IMR-90 (cell line): Measurements from ENCODE around the gene OPALIN. TPM values are rescaled to one million over a fixed set of nuclear protein-coding genes. Genes with fewer than 3 reads are reported as not detected.
A peak's percentile ranks its signal among the peaks of the same experiment; 100 is the strongest.

ENCODE experiments used
- ATAC-seq: fragments of 200-7000 bp; cut with Tn5 transposase; 2 replicates; pipeline ENCODE4 v1.9.1; 2020; ENCODE audit warnings: low read depth, mild to moderate bottlenecking, moderate library complexity
- BruUV-seq: library from RNA; stranded (reverse); fragments of 400-500 nt; replicated peaks from 2 replicates; lab custom pipeline; 2021; lab: Mats Ljungman, UMichigan
- CTCF ChIA-PET: fragments of 300-600 bp; formaldehyde crosslinking; extraction: SDS; loops from one replicate; lab custom pipeline; 2021; ENCODE audit warnings: antibody characterized with exemption; lab: Yijun Ruan, JAX
- POLR2A ChIA-PET: fragments of 300-600 bp; sonication (Branson Sonifier 250); formaldehyde crosslinking; loops from one replicate; lab custom pipeline; 2022; ENCODE audit warnings: antibody characterized with exemption; ENCODE audit not compliant: unreplicated experiment; lab: Charles Lee
- DNase-seq: peaks from one replicate; pipeline ENCODE4 v3.0.0; 2013
- H2AFZ ChIP-seq: replicated peaks from 2 replicates; pipeline ENCODE3; 2013; ENCODE audit warnings: low read length, mild to moderate bottlenecking; ENCODE audit not compliant: poor library complexity
- H2AK5ac ChIP-seq: 2 replicates; pipeline ENCODE4 v1.6.1; 2013; ENCODE audit warnings: low read depth, low read length, inconsistent platforms
- H2AK9ac ChIP-seq: replicated peaks from 2 replicates; pipeline ENCODE3; 2013; ENCODE audit warnings: mild to moderate bottlenecking, low read depth, low read length, moderate library complexity; ENCODE audit not compliant: poor library complexity
- H2BK120ac ChIP-seq: 2 replicates; pipeline ENCODE4 v1.6.1; 2013; ENCODE audit warnings: low read depth, low read length, inconsistent platforms
- H2BK15ac ChIP-seq: 3 replicates; pipeline ENCODE4 v1.6.1; 2013; ENCODE audit warnings: low read depth, low read length, inconsistent platforms
- H2BK20ac ChIP-seq: 2 replicates; pipeline ENCODE4 v1.6.1; 2013; ENCODE audit warnings: low read depth, mild to moderate bottlenecking, inconsistent platforms, low read length, moderate library complexity
- H2BK5ac ChIP-seq: 2 replicates; pipeline ENCODE4 v1.6.1; 2013; ENCODE audit warnings: mild to moderate bottlenecking, low read depth, low read length, inconsistent platforms; ENCODE audit not compliant: poor library complexity, severe bottlenecking
- H3K14ac ChIP-seq: replicated peaks from 2 replicates; pipeline ENCODE4 v1.6.1; 2013; ENCODE audit warnings: low read depth, low read length, inconsistent platforms
- H3K18ac ChIP-seq: 2 replicates; pipeline ENCODE4 v1.6.1; 2013; ENCODE audit warnings: low read depth, low read length, control low read depth
- H3K23ac ChIP-seq: 2 replicates; pipeline ENCODE4 v1.6.1; 2013; ENCODE audit warnings: low read depth, low read length, inconsistent platforms
- H3K27ac ChIP-seq: 2 replicates; pipeline ENCODE4 v1.5.1; 2013; ENCODE audit warnings: mild to moderate bottlenecking, control low read depth, low read length; ENCODE audit not compliant: insufficient read depth
- H3K27me3 ChIP-seq: 2 replicates; pipeline ENCODE4 v1.6.1; 2013; ENCODE audit warnings: low read length; ENCODE audit not compliant: control insufficient read depth, insufficient read depth
- H3K36me3 ChIP-seq: 2 replicates; pipeline ENCODE4 v1.6.1; 2013; ENCODE audit warnings: low read length, mixed read lengths; ENCODE audit not compliant: control insufficient read depth, insufficient read depth
- H3K4ac ChIP-seq: 2 replicates; pipeline ENCODE4 v1.6.1; 2013; ENCODE audit warnings: low read depth, low read length, inconsistent platforms
- H3K4me1 ChIP-seq: 2 replicates; pipeline ENCODE4 v1.6.1; 2013; ENCODE audit warnings: low read length, mixed read lengths; ENCODE audit not compliant: control insufficient read depth, insufficient read depth
- H3K4me2 ChIP-seq: 2 replicates; pipeline ENCODE4 v1.6.1; 2013; ENCODE audit warnings: low read depth, mild to moderate bottlenecking, control low read depth, low read length, moderate library complexity
- H3K4me3 ChIP-seq: 2 replicates; pipeline ENCODE4 v1.5.1; 2013; ENCODE audit warnings: low read depth, mild to moderate bottlenecking, control low read depth, low read length, moderate library complexity; ENCODE audit not compliant: insufficient read depth
- H3K56ac ChIP-seq: 2 replicates; pipeline ENCODE4 v1.6.1; 2013; ENCODE audit warnings: low read length, inconsistent platforms; ENCODE audit not compliant: insufficient read depth; ENCODE audit errors: extremely low read depth
- H3K79me1 ChIP-seq, 2 experiments: 2 replicates each; pipeline ENCODE4 v1.6.1; 2013; ENCODE audit warnings: low read length in 2 of 2, inconsistent platforms in 1 of 2, low read depth in 1 of 2
- H3K9ac ChIP-seq: 2 replicates; pipeline ENCODE4 v1.6.1; 2013; ENCODE audit warnings: low read depth, low read length, control low read depth
- H3K9me1 ChIP-seq: 2 replicates; pipeline ENCODE4 v1.6.1; 2013; ENCODE audit warnings: low read length, inconsistent platforms; ENCODE audit not compliant: insufficient read depth
- H3K9me3 ChIP-seq: 2 replicates; pipeline ENCODE4 v1.6.1; 2013; ENCODE audit warnings: low read length; ENCODE audit not compliant: control insufficient read depth, insufficient read depth
- H4K20me1 ChIP-seq: 2 replicates; pipeline ENCODE4 v1.6.1; 2013; ENCODE audit warnings: low read length, inconsistent platforms; ENCODE audit not compliant: insufficient read depth
- H4K5ac ChIP-seq: 2 replicates; pipeline ENCODE4 v1.6.1; 2013; ENCODE audit warnings: mild to moderate bottlenecking, low read depth, low read length, control low read depth
- H4K8ac ChIP-seq, 2 experiments: 2 replicates each; pipeline ENCODE4 v1.6.1; 2013; ENCODE audit warnings: low read depth in 2 of 2, low read length in 2 of 2, control low read depth in 1 of 2, inconsistent platforms in 1 of 2
- H4K91ac ChIP-seq: 2 replicates; pipeline ENCODE4 v1.6.1; 2013; ENCODE audit warnings: low read depth, low read length, inconsistent platforms; ENCODE audit not compliant: insufficient read depth
- BHLHE40 ChIP-seq: fragments of 150-350 bp; IDR thresholded peaks from 2 replicates; pipeline ENCODE4 v1.6.1; 2016; ENCODE audit warnings: mild to moderate bottlenecking, low read depth, low read length
- CHD1 ChIP-seq: IDR thresholded peaks from 2 replicates; pipeline ENCODE4 v1.6.1; 2012; ENCODE audit warnings: low read depth, low read length, improper control_type of control experiment
- FOS ChIP-seq: fragments of 150-350 bp; IDR thresholded peaks from 2 replicates; pipeline ENCODE4 v1.6.1; 2016; ENCODE audit warnings: low read depth, low read length
- MXI1 ChIP-seq: IDR thresholded peaks from 2 replicates; pipeline ENCODE4 v1.6.1; 2012; ENCODE audit warnings: low read depth, mild to moderate bottlenecking, low read length, moderate library complexity, borderline replicate concordance
- NFE2L2 ChIP-seq: fragments of 150-350 bp; IDR thresholded peaks from 2 replicates; pipeline ENCODE4 v1.6.1; 2016; ENCODE audit warnings: low read depth, mild to moderate bottlenecking, low read length
- RAD21 ChIP-seq: IDR thresholded peaks from 2 replicates; pipeline ENCODE4 v1.6.1; 2012; ENCODE audit warnings: low read length, improper control_type of control experiment
- RFX5 ChIP-seq: IDR thresholded peaks from 2 replicates; pipeline ENCODE4 v1.8.0; 2012; ENCODE audit warnings: low read depth, mild to moderate bottlenecking, low read length, moderate library complexity
- WGBS, 2 experiments: methylation state at CpG; one replicate each; pipeline versions ENCODE4 v1.1.5 to v1.1.7; 2013; ENCODE audit warnings: missing lambda C conversion rate in 2 of 2; ENCODE audit not compliant: insufficient read length in 1 of 2; ENCODE audit errors: extremely low coverage in 2 of 2; 5-methylcytosine and 5-hydroxymethylcytosine counted together
- dilution Hi-C: fragments of 300-500 bp; cut with HindIII; formaldehyde crosslinking; loops from one replicate; pipeline ENCODE4 v1.14.3; 2018; ENCODE audit warnings: low sequenced_read_pairs; ENCODE audit not compliant: unreplicated experiment
- in situ Hi-C: fragments of 300-500 bp; cut with MboI; formaldehyde crosslinking; loops from 3 replicates; pipeline ENCODE4 v1.14.3; 2019; ENCODE audit warnings: low sequenced_read_pairs, inconsistent platforms, mixed read lengths
- intact Hi-C: fragments of 100-400 bp; cut with micrococcal nuclease; formaldehyde crosslinking; loops from 2 replicates; pipeline ENCODE4 v1.10.0; 2022
- polyA plus RNA-seq, 3 experiments: library from polyadenylated mRNA; depleted of rRNA; stranded (reverse); fragments of >200 nt; gene quantifications; 2 replicates each; pipeline ENCODE4 v1.2.3, GENCODE V29; 2012; ENCODE audit warnings: low replicate concordance in 1 of 3
- total RNA-seq: library from RNA; depleted of rRNA; stranded (reverse); fragments of >200 nt; gene quantifications from 2 replicates; pipeline ENCODE4 v1.2.3, GENCODE V29; 2012

The OPALIN gene
- total and polyA plus RNA-seq, 2 of the 4 experiments (the other 2 are of a cell fraction): not detected

GRCh38 chr10:96366508-96366907 lies 7.7 kb upstream of the OPALIN start:
- H3K27ac ChIP-seq: no peak overlapping the region
- BruUV-seq: no TSS peak
- POLR2A ChIA-PET: no interaction called here
- H3K36me3 ChIP-seq: no peaks in the 10 kb centered on the region
- H3K27me3 ChIP-seq: peaks cover 2% of the 10 kb centered on the region
- no peak overlapping the region for H2BK20ac ChIP-seq
- no peak overlapping the region for H3K18ac ChIP-seq
- no peak overlapping the region for H4K5ac ChIP-seq
- H2BK5ac ChIP-seq: no peak overlapping the region
- no peaks in the 10 kb centered on the region for H3K9me3 ChIP-seq
- no peak overlapping the region for H3K23ac ChIP-seq
- no peak overlapping the region for H4K91ac ChIP-seq
- H3K4me2 ChIP-seq: no peak overlapping the region
- no peak overlapping the region for H2AK5ac ChIP-seq
- H4K20me1 ChIP-seq: no peaks in the 10 kb centered on the region
- dilution Hi-C loops: no loop called here
- in situ Hi-C loops: no loop called here
- WGBS, 2 experiments: no CpG with 5 or more reads among the region's 3 CpGs
- CTCF ChIA-PET: interaction anchor here (1.0 to 1.2 kb wide), 2 partner anchors 8 to 10 kb away, joined by 3 to 5 read pairs; no protein-coding TSS in a partner anchor
- no peak overlapping the region for H2AK9ac ChIP-seq
- H3K4ac ChIP-seq: no peak overlapping the region
- H2BK15ac ChIP-seq: no peak overlapping the region
- no peak overlapping the region for H3K4me3 ChIP-seq
- H4K8ac ChIP-seq: no peak overlapping the region
- no peak overlapping the region for H3K14ac ChIP-seq
- H3K79me1 ChIP-seq: no peaks in the 10 kb centered on the region
- intact Hi-C loops: no loop called here
- peak; percentile 60 for DNase-seq
- TF ChIP-seq RAD21: no peak
- no peak for TF ChIP-seq CHD1
- TF ChIP-seq BHLHE40: peak; percentile 70; the same call in 1 of the 2 replicates
- TF ChIP-seq NFE2L2: no peak
- TF ChIP-seq MXI1: no peak
- no peak for TF ChIP-seq RFX5
- no peak for TF ChIP-seq FOS
- H3K9ac ChIP-seq: no peak overlapping the region
- ATAC-seq: peak; percentile 83
- no peak overlapping the region for H2AFZ ChIP-seq
- H3K9me1 ChIP-seq: no peaks in the 10 kb centered on the region
- H2BK120ac ChIP-seq: no peak overlapping the region
- peaks cover 2% of the 10 kb centered on the region for H3K4me1 ChIP-seq
- H3K56ac ChIP-seq: no peak overlapping the region
